GM19099 (cell line): ENCODE measurements around the gene OR2AG1.

ENCODE experiments used
- POLR2A ChIP-seq: IDR thresholded peaks from 3 replicates; pipeline ENCODE4 v1.6.1; 2011; ENCODE audit warnings: low read depth; ENCODE audit not compliant: insufficient read length; ENCODE audit errors: extremely low read depth

The OR2AG1 gene

GRCh38 chr11:6755953-6756347 is 26.9 kb upstream of the OR2AG1 start:
- TF ChIP-seq POLR2A = no peak

GRCh38 chr11:6757373-6757967 is 25.4 kb upstream of the OR2AG1 start:
- no peak for TF ChIP-seq POLR2A

- TF ChIP-seq POLR2A = no peak
These were observed 10.6 kb upstream of the OR2AG1 start, which contains the start of gene OR2AG2 for GRCh38 chr11:6771926-6772893. TSS of gene OR2AG2 (minus strand) at chr11:6771976. CDS start at chr11:6768957, 3,019 bp downstream.

GRCh38 chr11:6778518-6778917 is 4.3 kb upstream of the OR2AG1 start:
- no peak for TF ChIP-seq POLR2A

GRCh38 chr11:6780829-6781228 is 2.0 kb upstream of the OR2AG1 start:
- no peak for TF ChIP-seq POLR2A

GRCh38 chr11:6790546-6790945 is 7.7 kb downstream of the OR2AG1 start:
- TF ChIP-seq POLR2A = no peak

- no peak for TF ChIP-seq POLR2A
These were observed 11.8 kb downstream of the OR2AG1 start for GRCh38 chr11:6794639-6795038.

GRCh38 chr11:6799402-6799801 is 16.6 kb downstream of the OR2AG1 start, which contains the start of gene OR6A2:
TSS of gene OR6A2 (minus strand) at chr11:6799689. CDS start at chr11:6795708, 3,981 bp downstream.
- no peak for TF ChIP-seq POLR2A

- no peak for TF ChIP-seq POLR2A
These were observed 29.7 kb downstream of the OR2AG1 start for GRCh38 chr11:6812390-6813005.

GRCh38 chr11:6813656-6814055 is 30.8 kb downstream of the OR2AG1 start:
- no peak for TF ChIP-seq POLR2A

- no peak for TF ChIP-seq POLR2A
These were observed 34.9 kb downstream of the OR2AG1 start for GRCh38 chr11:6817694-6818093.

- TF ChIP-seq POLR2A = no peak
These were observed 36.1 kb downstream of the OR2AG1 start for GRCh38 chr11:6818967-6819366.

GRCh38 chr11:6824136-6824823 is 41.5 kb downstream of the OR2AG1 start:
- no peak for TF ChIP-seq POLR2A

- no peak for TF ChIP-seq POLR2A
These were observed 42.5 kb downstream of the OR2AG1 start for GRCh38 chr11:6825231-6825744.

- no peak for TF ChIP-seq POLR2A
These were observed 45.3 kb downstream of the OR2AG1 start for GRCh38 chr11:6828103-6828502.
